LoVo (cell line): Measurements from ENCODE around the gene FRMD8.

Experiments used
- DNase-seq: peaks from one replicate; pipeline ENCODE4 v3.0.0-alpha.2; 2016; ENCODE audit warnings: low spot score

Gene FRMD8

DNA sequence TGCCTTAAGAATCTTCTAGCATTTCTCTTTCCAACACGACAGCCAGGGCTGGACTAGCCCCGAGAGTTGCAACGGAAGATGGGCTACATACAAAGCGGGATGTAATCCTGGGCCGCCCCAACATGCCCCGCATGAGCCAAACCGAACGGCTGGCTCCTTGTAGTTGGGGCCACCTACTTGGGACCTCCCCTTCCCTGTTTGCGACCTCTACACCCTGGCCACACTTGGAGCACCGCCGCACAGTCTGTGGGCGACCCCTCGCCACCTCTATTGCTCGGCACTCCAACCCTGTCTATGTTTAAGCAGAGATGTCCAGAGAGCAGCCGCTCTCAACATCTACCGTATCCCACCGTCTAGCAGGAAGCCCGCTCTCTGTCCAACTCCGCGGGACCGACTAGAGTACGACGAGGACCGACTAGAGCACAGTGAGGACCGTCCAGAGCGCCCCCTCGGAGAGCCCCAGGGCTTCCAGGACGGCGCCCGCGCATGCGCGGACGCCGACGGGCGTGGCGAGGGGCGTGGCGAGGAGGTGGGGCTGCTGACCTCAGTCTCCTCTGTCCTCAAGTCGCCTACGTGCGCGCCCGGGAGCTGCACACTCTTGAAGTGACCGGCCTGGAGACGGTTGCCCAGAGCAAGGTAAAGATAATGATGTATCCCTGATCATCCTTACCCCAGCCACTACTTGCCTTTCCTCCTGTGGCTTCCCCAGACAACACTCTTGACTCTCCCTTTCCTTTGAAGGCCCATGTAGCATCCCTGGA lies 68.4 kb downstream of the FRMD8 start:
- peak; percentile 87 for DNase-seq

DNA sequence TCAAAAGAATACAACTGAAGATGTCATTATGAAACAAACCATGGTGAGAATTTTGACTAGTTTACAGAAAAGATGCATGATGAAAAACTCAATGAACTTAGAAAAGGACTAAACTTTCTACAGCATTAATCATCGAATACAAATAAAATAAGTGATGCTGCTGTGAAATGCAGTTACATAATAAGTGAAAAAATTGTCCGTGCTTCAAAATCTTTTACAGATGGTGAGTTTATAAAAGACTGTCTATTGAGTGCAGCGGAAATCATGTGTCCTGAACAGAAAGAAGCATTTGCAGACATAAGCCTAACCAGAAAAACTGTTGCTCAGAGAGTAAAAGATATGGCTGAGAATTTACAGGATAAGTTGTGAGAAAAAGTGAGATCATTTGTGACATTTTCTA lies 70.0 kb downstream of the FRMD8 start:
- DNase-seq = no peak

DNA sequence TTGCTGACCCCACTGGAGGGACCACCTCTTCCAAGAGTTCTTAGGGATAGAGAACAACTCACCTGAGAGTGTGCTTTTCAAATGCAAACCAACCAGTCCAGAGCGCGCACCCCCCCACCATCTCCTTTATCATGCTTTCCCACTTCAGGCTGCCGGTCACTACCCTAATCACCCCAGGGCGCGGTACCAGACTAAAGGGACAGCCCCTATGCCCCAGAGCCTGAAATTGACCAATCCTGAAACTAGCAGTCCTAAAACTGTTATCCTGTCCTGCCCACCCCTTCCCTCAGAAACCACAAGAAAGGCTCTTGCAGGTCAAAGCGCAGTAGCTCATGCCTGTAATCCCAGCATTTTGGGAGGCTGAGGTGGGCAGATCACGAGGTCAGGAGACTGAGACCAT lies 73.1 kb downstream of the FRMD8 start:
- DNase-seq = no peak
